Activated naive CD4-positive, alpha-beta T cell treated with anti-CD3 and anti-CD28 coated beads, Interleukin-2, amount 50 U/mL, for 16 hours (primary cell): ENCODE measurements around the gene FAM181B.

Source experiments
- DNase-seq: peaks from one replicate; pipeline ENCODE4 v3.0.0-alpha.2; 2020

The FAM181B gene, protein sequence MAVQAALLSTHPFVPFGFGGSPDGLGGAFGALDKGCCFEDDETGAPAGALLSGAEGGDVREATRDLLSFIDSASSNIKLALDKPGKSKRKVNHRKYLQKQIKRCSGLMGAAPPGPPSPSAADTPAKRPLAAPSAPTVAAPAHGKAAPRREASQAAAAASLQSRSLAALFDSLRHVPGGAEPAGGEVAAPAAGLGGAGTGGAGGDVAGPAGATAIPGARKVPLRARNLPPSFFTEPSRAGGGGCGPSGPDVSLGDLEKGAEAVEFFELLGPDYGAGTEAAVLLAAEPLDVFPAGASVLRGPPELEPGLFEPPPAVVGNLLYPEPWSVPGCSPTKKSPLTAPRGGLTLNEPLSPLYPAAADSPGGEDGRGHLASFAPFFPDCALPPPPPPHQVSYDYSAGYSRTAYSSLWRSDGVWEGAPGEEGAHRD

DNA sequence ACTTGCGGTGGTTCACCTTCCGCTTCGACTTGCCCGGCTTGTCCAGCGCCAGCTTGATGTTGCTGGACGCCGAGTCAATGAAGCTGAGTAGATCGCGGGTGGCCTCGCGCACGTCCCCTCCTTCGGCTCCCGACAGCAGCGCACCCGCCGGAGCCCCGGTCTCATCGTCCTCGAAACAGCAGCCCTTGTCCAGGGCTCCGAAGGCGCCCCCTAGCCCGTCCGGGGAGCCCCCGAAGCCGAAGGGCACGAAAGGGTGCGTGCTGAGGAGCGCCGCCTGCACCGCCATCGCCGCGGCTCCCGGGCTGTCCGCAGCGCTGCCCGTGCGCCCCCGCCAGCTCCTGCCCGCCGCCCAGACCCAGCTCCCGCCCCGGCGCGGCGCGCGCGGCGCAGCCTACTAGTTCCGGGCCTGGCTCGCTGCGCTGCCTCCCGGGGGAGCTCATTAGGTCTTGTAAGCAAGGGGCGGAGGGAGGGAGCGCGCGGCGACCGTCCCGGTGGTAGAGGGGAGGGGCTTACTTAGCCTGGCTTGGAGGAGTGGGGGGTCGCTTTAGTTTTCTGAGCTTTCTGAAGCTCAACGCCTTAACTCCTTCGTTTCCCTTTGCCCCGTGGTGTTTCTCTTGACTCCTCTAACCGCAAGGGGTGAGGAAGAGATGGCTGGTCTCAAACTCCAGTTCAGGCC, at the start of gene FAM181B:
Gene FAM181B (minus strand): TSS at position 421 of the 676 bp plus-strand sequence. CDS start 135 bp downstream, at position 286.
- peak; percentile 51 for DNase-seq

- no peak for DNase-seq
These were observed 49.2 kb upstream of the FAM181B start for GRCh38 chr11:82782825-82783374.

- no peak for DNase-seq
These were observed 45.1 kb upstream of the FAM181B start for GRCh38 chr11:82778776-82779175.

GRCh38 chr11:82776377-82776776, 42.7 kb upstream of the FAM181B start:
- no peak for DNase-seq

DNA sequence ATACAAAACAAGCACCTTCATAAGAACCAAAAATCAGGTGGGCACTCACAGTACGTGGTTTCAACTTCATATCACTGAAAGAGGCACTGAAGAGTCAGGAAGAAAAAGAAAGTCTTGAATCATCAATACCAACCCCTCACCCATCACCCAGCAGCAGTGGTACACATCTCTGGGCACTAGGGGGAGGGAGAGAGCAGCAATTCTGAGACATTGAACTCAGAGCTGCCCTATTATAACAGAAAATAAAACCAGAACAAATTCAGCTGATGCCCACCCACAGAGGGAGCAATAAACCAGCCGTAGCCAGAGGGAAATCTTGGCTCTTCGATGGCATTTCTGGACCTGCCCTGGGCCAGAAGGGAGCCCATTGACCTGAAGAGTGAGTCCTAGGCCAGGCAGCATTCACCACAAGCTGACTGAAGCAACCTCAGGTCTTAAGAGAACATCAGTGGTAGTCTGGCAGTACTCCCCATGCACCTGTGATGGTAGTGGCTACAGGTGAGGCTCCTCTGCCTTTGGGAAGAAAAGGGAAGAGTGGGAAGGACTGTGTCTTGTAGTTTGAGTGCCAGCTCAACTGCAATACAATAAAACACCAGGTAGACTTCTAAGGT, 42.2 kb upstream of the FAM181B start:
- peak; percentile 14 for DNase-seq

GRCh38 chr11:82775218-82775617, 41.6 kb upstream of the FAM181B start:
- DNase-seq: no peak

- DNase-seq: no peak
These were observed 38.1 kb upstream of the FAM181B start for GRCh38 chr11:82771781-82772180.

GRCh38 chr11:82767123-82767522, 33.5 kb upstream of the FAM181B start:
- DNase-seq: no peak

- peak; percentile 24 for DNase-seq
These were observed 31.9 kb upstream of the FAM181B start for GRCh38 chr11:82765466-82766034.

DNA sequence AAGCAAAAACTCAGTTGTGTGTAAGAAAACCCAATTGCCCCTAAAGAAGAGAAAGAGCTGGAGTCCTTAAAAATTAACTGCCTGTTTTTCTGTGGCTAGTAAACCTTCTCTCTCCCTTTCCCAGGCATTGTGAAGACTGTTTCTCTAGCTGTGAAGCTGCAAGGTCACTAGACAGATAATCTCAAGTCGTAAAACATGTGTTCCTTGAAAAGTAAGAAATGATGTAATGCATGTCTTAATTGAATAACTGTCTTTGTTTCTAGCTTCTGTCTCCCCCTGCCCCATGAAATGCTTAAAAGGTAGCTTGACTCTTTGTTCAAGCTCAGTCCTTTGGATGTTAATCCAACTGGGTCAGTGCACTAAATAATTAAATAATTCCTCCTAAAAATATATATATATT, 29.5 kb upstream of the FAM181B start:
- DNase-seq: no peak

DNA sequence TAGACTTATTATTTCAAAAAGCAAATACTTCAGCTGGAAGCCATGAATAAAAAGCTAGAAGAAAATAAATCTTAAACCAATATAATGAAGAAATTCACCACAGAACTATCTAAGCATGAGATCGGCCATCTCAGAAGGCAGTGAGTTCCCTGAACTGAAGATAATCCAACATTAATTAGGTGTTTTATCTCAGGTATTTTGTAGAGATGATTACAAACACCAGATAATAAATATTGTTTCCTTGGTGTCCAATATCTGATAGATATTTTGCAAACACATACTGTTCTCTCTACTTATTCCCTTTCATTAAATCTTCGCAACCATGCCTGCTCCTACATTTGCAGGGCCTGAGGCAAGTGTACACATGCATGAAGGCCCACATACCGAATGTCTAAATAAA, 26.0 kb upstream of the FAM181B start:
- DNase-seq: no peak

GRCh38 chr11:82757660-82758357, 24.1 kb upstream of the FAM181B start:
- DNase-seq: no peak

- DNase-seq: no peak
These were observed 23.3 kb upstream of the FAM181B start for GRCh38 chr11:82756765-82757639.

- no peak for DNase-seq
These were observed 20.7 kb upstream of the FAM181B start for GRCh38 chr11:82754410-82754809.

GRCh38 chr11:82753921-82754320, 20.3 kb upstream of the FAM181B start:
- no peak for DNase-seq

DNA sequence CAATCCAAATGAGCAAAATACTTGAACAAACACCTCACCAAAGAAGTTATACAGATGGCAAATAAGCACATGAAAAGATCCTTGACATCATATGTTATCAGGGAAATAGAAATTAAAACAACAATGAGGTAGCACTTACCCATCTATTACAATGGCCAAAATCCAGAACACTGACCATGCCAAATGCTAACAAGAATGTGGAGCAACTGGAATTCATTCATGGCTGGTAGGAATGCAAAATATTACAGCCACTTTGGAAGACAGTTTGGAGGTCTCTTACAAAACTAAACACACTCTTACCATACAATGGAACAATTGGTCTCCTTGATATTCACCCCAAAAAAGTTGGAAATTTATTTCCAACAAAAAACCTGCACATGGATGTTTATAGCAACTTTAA, 19.1 kb upstream of the FAM181B start:
- DNase-seq: no peak

DNA sequence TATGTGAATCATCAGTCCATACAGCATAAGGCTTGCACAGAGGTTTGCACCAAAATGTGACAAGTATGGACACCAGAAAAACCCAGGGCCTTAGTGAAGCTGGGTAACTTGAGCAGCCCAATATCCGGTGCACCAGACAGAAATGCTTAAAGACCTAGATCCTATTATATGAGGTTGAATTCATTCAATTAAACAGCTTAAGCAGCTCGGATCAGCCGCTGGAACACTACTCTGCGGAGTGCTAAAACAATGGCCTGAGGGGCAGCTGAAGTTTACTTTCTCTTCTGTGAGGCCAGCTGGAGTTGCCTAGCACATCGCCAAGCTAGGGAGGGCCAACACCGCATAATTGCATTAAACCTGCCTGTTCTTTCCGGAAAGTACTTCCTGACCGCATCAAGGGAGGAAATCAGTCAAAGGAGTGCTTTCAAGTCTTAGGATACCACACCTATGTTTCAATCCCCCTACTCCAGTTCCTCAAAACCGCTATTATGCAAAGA, 17.0 kb upstream of the FAM181B start:
- no peak for DNase-seq

- no peak for DNase-seq
These were observed 13.8 kb upstream of the FAM181B start for GRCh38 chr11:82747471-82747870.

GRCh38 chr11:82738091-82738490, 4.4 kb upstream of the FAM181B start:
- no peak for DNase-seq

GRCh38 chr11:82734120-82734479, 436 bp upstream of the FAM181B start:
- no peak for DNase-seq

- DNase-seq: peak; percentile 24
These were observed 775 bp downstream of the FAM181B start for GRCh38 chr11:82732734-82733443.
